Pons (tissue), 1 donor: ENCODE data around the gene NECTIN1.
A peak's percentile ranks its signal among the peaks of the same experiment; 100 is the strongest.

Experiments used
- DNase-seq: peaks from one replicate; pipeline ENCODE4 v3.0.0-alpha.2; 2016; ENCODE audit warnings: low spot score

Gene NECTIN1

DNA sequence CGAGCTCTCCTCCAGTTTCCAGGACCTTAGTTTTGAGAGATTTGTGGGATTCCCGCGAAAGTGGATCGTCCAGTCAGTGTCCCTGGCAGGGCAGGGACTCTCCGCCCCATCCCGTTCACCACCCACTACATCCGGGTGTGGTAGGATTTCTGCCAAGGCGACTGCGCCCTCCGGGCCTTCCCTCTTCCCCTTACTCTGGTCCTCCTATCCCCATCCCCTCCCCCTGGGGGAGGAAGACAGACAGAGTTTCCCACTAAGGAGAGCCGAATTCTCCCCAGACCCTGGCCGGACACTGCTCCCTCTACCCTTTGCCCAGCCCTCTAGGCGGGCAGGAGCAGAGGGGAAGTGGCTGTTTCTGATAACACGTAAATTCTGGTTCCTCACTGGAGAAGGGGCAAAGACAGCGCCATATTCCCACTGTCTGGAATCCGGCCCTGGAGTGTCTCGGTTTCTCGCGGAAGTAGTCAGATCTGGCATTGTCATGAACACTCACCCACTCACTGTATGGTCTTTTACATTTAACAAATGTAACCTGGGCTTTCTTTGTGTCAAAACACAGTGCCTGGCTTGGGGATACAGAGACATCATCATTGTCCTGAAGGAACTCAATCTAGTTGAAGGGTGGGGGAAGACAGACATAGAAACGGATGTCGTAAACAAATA lies 1.1 kb upstream of the NECTIN1 start:
- DNase-seq, result peak; percentile 71

DNA sequence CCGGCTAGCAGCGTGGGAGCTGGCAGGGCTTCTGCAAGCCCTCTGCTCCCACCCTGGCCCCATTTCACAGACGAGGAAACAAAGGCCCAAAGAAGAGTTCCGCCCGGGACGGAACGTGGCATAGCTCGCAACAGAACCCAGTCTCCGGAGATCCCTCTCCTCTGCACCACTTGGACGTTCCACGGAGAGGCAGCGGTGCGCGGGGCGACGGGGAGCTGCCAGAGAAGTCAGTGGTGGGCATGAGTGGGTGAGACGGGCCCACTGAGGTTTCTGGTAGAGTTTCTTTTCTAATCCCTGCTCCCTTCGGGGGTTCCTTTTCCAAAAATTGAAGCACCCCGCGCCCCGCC lies 554 bp upstream of the NECTIN1 start:
- no peak for DNase-seq

DNA sequence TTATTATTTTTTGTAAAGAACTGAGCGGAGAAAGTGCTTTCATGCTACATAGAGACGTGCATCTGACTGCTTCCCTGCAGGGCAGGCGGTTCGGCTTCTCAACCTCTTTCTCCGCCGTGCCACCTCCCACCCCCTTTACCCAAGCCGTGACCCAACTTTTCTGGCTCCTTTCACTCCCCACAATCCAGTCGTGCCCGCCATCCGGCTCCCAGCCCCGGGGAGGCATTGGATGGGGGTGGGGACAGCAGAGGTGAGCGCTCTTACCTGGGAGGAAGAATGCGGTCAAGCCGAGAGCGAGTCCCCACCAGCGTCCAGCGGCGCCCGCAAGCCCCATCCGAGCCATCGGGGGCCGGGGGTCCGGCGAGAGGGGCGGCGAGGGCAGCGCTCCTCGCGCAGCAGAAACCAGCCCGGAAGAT lies 781 bp downstream of the NECTIN1 start:
- DNase-seq, result no peak

DNA sequence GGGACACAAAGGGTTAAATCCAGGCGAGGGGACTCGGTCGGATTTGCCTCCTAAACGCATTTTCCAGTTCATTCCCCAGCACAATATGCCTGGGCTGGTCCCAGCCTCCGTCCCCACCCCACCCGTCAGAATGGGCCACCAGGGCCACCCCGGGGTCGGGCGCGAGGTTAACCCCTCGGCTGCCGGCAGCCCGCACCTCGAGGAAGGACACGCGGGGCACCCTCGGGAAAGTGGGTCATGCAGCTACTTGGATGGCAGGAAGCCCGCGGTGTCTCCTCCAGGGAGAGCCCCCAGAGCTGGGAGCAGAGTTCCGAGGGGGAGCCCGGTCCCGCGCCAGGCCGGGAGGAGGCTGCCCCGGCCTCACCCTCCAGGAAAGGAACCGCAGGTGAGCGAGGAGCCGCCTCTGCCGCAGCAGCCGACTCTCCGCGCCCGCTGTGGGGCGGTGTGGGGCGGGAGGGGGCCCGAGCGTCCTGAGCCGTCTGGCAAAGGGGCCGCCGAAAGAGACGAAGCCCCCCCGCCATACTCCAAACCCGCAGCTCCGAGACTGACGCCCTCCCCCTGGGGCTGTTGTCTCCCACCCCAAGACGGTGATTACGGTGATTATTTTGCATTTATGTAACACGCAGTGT lies 1.4 kb downstream of the NECTIN1 start:
- no peak for DNase-seq

DNA sequence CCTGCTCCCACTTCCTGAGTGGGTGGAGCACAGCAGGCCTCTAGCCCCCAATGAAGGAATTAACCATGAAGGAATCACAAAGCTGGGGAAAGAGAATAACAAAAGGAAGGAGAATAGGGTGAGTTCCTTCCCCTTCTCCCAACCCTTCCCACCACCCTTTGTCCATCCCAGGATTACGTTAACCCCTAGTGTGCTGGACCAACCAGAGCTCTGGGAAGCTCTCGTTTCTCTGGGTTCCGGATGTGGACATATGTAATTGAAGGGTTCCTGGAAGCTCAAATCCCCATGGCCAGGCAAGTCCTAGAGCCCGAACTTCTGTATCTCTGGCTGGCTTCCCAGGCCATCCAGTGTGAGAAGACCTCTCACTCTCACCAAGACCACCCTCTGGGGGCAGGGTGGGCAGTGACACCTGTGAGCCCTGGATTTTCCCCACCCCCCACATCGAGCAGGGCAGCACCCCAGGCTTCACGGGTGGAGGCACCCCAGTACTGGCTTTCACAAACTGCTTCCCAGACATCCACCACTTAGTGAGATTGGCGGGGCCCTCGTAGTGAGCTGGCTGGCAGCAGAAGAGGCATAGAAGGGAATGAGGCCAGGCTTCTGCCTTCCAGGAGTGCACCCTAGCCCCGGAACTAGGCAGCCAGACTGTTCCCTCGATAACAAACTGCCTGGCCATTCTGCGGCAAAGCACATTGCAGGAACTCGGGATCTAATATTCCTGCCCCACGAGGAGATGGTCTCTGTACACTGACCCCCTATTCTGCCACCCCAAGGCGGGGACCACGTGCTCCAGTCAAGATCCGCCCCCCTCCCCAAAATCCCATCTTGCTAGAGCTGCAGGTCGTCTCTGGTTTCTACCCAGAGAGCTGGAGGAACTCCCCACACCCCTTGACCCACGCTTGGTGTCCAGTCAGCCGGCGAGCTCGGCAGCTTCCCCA lies 2.1 kb downstream of the NECTIN1 start:
- DNase-seq, result no peak

GRCh38 chr11:119726150-119726553 lies 2.8 kb downstream of the NECTIN1 start:
- no peak for DNase-seq

DNA sequence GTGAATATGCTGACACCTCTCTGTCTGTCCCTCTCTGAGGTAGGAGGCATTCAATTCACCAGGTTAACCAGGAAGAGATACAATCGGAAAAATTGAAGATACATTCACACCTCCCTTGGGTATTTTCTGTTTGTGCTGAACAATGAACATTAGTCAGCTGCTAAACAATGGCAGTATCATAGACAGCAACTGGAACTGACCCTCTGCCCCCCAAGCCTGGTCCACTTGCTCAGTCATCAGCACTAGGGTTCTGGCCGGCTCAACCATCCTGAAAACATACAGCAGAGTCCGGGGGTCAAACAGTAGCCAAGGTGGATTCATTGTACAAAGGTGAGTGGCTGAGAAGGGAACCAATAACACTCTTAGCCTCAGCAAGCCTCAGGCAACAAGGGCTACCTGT lies 4.0 kb downstream of the NECTIN1 start:
- DNase-seq, result no peak

- DNase-seq, result no peak
Measured at GRCh38 chr11:119723952-119724325, 5.1 kb downstream of the NECTIN1 start.

DNA sequence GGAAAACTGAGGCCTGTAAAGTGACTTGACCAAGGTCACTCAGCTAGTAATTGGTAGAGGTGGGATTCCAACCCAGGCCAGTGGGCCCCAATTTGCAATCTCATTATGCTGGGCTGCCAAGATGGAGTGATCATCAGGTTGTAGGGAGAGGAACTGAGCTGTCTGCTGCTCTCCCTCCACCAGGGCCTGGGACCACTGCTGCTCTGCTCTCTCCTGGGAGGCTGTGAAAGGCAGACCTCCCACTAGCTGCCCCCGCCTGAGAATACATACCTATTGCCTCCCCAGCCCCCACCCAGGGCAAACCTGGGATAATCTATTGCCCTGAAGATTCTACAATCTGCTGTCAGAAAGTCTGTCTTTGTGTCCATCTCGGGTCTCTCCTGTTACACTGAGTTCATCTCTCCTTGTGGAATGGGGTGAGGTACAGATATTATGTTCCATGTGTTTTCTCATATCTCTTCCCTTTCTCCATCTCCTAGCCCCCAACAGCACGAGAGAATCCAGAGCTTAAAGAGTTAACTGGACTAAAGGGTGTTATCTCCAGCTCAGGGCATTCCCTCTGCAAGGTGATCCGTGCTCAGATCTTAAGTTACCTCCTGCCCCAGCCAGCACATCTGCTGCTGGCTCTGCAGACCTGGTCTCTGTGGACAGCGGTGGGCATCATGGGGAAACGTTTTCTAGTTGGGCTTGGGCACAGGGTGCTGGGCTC lies 5.6 kb downstream of the NECTIN1 start:
- no peak for DNase-seq

DNA sequence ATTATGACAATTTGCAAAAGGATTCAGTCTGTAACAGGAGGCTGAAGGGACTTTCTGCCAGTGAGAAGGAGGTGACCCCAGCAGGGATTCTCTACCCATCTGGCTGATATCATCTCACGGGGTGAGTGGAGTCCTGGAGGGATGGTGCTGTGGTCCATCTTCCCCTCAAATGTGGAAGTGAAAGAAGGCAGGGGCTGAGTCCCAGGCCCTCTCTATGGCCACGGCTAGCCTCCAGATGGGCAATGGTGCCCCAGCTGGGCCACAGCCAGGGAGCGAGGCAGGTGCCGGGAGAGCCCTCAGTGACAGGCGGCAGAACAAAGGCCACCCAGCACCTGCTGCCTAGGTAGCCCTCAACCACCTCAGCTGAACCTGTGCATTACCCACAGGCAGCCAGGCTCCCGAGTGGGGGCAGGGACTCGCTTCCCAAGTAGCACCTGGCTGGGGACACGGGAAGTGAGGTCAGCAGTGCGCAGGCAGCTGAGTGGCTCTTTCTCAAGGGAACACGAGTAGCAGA lies 6.7 kb downstream of the NECTIN1 start:
- no peak for DNase-seq

- no peak for DNase-seq
Measured at GRCh38 chr11:119721129-119722120, 7.6 kb downstream of the NECTIN1 start.

GRCh38 chr11:119720311-119720913 lies 8.6 kb downstream of the NECTIN1 start:
- no peak for DNase-seq

DNA sequence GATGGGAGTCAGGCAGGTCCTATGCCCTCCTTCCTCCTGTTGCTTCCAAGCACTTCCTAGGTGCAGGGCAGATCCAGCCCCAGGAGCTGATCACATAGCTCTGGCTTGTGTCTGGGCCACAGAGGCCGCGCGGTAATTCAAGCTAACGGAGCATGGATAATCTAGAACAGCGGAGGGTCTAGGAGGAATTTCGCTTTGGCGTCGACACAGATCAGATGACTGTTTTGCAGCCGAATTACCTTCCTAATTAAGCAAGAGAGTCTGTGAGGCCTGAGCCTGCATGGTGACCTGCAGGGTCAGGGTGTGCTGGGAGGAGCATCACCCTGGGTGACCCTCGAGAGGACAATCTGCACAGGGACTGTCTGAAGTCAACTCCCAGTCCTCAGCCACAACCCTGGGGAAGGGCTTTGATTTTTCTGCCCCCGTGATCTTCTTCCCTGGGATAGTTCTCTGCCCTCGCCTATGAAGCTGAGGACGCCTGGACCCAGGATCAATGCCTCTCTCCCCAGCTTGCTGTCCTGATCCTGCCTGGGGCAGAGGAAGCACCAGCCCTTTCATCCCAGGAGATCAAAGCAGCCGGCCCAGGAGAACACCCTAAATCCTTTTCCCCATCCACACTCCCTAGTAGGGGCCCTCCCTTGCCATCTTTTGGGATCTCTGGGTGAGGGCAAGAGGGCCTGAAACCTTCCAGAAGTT lies 11.0 kb downstream of the NECTIN1 start:
- no peak for DNase-seq

- DNase-seq, result no peak
Measured at GRCh38 chr11:119716582-119717498, 12.2 kb downstream of the NECTIN1 start.

DNA sequence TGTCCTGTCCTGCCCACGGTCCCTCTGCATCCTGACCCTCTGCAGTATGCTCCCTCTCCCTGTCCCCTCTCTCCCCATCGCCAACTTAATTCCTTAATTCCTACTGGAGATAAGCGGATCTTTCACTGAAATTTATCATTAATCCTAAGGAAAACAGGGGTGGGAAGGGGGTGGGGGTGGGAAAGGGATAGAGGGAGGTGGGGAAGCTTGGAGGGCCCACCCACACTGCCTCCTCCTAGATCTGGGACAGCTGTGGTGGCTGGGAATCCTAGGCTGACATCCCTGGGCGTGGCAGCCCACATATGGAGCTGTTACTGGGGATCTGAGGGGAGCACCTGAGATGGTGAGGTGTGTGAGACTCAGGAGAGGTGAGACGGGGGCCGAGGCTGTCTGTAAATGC lies 14.4 kb downstream of the NECTIN1 start:
- no peak for DNase-seq

- no peak for DNase-seq
Measured at GRCh38 chr11:119714189-119714588, 14.8 kb downstream of the NECTIN1 start.

GRCh38 chr11:119713359-119714040 lies 15.5 kb downstream of the NECTIN1 start:
- DNase-seq, result no peak
